Stimulated activated CD8-positive, alpha-beta memory T cell treated with anti-CD3 and anti-CD28 coated beads, Interleukin-7, amount 100 ng/mL, for 1 hour (primary cell): Measurements from ENCODE around the gene HTRA3.
"Not testable (repeated sequence)": the region's sequence is repeated elsewhere in the genome, so short reads cannot be mapped to it uniquely, and the experiment has no call there.

Experiments
- DNase-seq, 2 donors: peaks; one replicate each; pipeline ENCODE4 v3.0.0-alpha.2; 2020; ENCODE audit warnings: low read depth in 2 of 2

HTRA3 gene

DNA sequence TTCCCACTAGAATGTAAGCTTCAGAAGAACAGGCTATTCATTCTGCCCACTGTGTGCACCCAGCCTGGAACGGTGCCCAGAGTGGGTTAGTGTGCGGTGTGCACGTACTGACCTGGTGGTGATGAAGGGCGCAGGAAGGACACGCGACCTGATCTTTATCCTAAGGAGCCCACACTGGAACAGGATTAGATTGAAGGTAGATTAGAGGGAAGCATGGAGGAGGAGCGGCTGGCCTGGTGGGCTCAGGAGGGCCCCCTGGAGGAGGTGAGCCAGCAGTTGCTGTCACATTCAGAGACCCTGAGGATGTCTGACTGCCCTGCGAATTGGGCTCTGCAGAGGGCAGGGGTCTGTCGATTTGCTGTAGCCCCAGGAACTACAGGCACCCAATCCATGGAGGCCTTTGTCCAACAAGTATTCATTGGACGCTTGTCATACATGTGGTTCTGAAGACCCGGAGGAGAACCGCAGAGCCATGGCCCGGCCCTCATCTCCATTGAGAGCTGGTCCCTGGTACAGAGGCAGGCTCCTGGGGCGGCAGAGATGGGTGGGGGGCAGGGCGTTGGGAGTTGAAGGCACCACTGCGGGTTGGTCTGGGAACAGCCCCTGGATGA is 73.2 kb downstream of the HTRA3 start:
- no peak for DNase-seq

GRCh38 chr4:8343262-8343966 is 73.9 kb downstream of the HTRA3 start:
- DNase-seq = no peak

DNA sequence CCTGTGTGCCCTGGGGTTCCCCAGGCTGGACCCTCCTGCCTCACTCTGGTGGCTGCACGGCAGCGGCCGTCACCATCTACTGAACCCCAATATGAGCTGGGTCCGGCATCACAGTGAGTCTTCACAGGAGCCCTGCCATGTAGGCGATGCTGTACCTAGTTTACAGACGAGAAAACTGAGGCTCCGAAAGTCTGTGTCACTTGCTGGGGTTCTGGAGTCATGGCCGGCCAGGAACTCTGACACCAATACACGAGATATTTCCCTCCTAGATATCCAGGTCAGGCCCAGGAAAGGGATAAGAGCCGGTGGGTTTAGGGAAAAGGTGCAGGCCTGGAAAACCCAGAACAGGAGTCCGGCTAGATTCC is 74.4 kb downstream of the HTRA3 start:
- DNase-seq = no peak

GRCh38 chr4:8344377-8344776 is 74.8 kb downstream of the HTRA3 start:
- no peak for DNase-seq

- DNase-seq = no peak
These were observed 75.7 kb downstream of the HTRA3 start for GRCh38 chr4:8345053-8345945.

GRCh38 chr4:8345946-8346814 is 76.6 kb downstream of the HTRA3 start:
- DNase-seq = no peak

GRCh38 chr4:8346838-8347605 is 77.5 kb downstream of the HTRA3 start:
- DNase-seq = no peak

DNA sequence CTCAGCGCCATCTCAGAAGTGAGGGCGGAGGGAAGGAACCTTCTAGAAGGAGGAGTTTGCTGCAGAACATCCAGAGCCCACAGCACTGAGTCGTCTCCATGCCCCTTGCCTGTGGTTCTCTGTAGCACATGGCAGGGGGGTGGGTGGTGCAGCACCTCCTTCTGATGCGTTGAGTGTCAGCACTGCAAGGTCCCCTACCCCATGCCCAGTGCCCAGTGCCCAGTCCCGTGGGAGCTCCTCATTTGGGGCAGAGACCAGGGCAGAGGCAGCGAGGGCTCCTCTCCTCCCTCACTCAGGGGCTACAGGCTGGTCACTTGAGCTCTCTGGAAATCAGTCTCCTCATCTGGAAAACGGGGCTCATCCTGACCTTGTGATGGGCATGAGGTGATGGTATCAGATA is 78.1 kb downstream of the HTRA3 start:
- no peak for DNase-seq

GRCh38 chr4:8348071-8348470 is 78.5 kb downstream of the HTRA3 start:
- DNase-seq = no peak

DNA sequence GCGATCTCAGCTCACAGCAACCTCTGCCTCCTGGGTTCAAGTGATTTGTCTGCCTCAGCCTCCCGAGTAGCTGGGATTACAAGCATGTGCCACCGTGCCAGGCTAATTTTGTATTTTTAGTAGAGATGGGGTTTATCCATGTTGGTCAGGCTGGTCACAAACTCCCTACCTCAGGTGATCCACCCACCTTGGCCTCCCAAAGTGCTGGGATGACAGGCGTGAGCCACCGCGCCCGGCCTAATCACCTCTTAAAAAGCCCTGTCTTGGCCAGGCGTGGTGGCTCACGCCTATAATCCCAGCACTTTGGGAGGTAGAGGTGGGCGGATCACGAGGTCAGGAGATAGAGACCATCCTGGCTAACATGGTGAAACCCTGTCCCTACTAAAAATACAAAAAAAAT is 79.7 kb downstream of the HTRA3 start:
- DNase-seq = not testable (repeated sequence)

- no peak for DNase-seq
These were observed 80.2 kb downstream of the HTRA3 start for GRCh38 chr4:8349664-8350236.

- no peak for DNase-seq
These were observed 80.8 kb downstream of the HTRA3 start for GRCh38 chr4:8350352-8350751.

GRCh38 chr4:8350841-8351461 is 81.4 kb downstream of the HTRA3 start:
- DNase-seq = no peak

DNA sequence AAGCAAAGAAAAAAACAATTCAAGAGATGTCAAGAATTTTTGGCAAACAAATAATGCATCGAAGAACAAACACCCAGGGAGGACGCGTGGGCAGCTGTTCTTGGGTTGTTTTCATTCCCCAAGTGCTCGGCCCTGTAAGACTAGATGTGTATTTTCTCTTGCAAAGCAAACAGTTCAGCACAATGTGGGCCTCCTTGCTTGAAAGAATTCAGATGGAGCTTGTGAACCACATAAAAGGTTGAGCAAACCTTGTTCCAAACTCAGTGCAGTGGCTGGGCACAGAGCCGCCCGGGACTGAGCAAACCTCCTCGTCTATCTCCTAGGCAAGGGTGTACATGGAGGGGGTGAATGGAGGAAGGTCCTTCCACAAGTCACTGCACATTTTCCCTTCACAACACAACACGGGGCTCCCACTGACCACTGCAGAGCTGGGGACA is 82.4 kb downstream of the HTRA3 start:
- no peak for DNase-seq

DNA sequence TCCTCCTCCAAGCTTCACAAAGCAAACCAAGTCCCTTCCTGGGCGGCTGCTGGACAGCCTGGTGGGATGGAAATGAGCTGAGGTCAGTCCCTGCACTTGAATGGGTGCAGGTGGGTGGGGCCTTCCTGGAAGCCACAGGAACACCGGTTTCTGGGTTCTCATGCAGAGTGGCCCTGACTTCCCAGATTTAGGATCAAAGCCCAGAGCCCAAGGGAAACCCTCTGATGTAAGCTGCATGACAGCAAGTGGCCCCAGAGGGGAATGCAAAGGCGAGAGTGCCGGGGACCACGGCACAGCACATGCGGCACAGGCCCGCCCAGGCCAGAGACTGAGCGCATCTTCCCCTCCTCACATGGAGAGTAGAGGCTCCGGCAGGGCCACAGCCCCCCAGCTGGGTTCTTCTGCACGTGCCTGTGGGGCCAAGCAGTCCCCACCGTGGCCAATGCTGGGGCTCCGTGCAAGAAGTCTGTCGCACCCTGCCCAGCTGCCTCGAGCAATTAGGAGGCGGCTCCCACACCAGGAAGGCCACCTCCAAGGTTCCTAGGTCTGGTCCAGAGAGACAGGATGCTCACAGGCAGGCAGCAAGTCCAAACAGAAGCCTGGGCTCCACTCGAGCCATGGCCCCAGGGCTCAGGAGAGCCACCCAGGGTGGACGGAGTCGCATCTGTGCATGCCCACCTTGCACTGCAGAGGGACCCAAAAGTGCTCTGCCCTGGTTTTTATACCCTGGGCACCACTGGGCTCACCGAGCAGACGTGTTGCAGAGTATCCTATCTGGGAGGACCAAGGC is 83.0 kb downstream of the HTRA3 start:
- DNase-seq = no peak

DNA sequence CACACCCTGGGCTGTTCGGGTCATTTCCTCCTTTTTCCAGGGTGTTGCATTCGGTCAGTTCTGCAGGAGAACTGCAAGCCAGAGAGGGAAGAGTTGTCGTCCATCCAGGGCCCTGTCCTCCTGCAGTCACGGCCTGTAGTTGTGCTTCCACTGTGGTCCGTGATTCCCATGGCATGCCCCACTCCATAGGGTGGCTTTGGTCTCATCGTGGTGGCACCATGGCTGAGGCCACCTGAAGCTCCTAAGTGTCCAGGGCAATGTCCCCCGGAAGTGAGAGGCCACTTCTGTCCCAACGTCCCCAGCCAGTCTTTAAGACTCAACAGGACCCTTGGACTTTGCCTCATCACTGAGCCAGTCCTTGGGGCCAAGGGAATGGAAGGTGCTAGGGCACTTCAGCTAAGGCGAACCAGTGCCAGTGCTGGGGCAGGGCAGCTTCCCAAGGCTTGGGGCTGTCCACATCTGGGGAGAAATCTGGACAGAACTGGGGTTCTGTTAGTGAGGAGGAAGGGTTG is 83.7 kb downstream of the HTRA3 start:
- no peak for DNase-seq

GRCh38 chr4:8353912-8354453 is 84.4 kb downstream of the HTRA3 start:
- no peak for DNase-seq

DNA sequence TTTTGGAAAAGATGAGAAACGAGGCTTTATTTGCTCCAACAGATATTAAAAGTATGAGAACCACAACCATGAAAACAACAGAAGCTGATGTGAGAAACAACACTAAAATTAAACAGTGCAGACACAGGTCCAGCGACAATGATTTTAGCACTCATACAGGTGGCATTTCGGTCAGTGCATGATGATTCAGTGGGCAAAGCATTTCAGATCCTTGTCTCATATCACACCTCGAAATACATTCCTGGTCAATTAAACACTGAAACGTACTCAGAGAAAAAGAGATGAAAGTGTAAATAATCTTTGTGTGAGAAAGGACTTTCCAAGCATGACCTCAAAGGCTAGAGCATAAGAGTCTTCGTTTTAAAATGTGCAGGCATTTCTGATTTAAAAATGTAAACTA is 85.8 kb downstream of the HTRA3 start:
- DNase-seq = no peak
